IMR-90 (cell line): ENCODE results near the gene SARS2. TPM values are rescaled to one million over a fixed set of nuclear protein-coding genes. Genes with fewer than 3 reads are reported as not detected.

Experiments used
- ATAC-seq: fragments of 200-7000 bp; cut with Tn5 transposase; 2 replicates; pipeline ENCODE4 v1.9.1; 2020; ENCODE audit warnings: low read depth, mild to moderate bottlenecking, moderate library complexity
- BruUV-seq: library from RNA; stranded (reverse); fragments of 400-500 nt; replicated peaks from 2 replicates; lab custom pipeline; 2021; lab: Mats Ljungman, UMichigan
- CTCF ChIA-PET: fragments of 300-600 bp; formaldehyde crosslinking; extraction: SDS; loops from one replicate; lab custom pipeline; 2021; ENCODE audit warnings: antibody characterized with exemption; lab: Yijun Ruan, JAX
- POLR2A ChIA-PET: fragments of 300-600 bp; sonication (Branson Sonifier 250); formaldehyde crosslinking; loops from one replicate; lab custom pipeline; 2022; ENCODE audit warnings: antibody characterized with exemption; ENCODE audit not compliant: unreplicated experiment; lab: Charles Lee
- DNase-seq: peaks from one replicate; pipeline ENCODE4 v3.0.0; 2013
- H2AFZ ChIP-seq: replicated peaks from 2 replicates; pipeline ENCODE3; 2013; ENCODE audit warnings: low read length, mild to moderate bottlenecking; ENCODE audit not compliant: poor library complexity
- H2AK5ac ChIP-seq: 2 replicates; pipeline ENCODE4 v1.6.1; 2013; ENCODE audit warnings: low read depth, low read length, inconsistent platforms
- H2AK9ac ChIP-seq: replicated peaks from 2 replicates; pipeline ENCODE3; 2013; ENCODE audit warnings: mild to moderate bottlenecking, low read depth, low read length, moderate library complexity; ENCODE audit not compliant: poor library complexity
- H2BK120ac ChIP-seq: 2 replicates; pipeline ENCODE4 v1.6.1; 2013; ENCODE audit warnings: low read depth, low read length, inconsistent platforms
- H2BK15ac ChIP-seq: 3 replicates; pipeline ENCODE4 v1.6.1; 2013; ENCODE audit warnings: low read depth, low read length, inconsistent platforms
- H2BK20ac ChIP-seq: 2 replicates; pipeline ENCODE4 v1.6.1; 2013; ENCODE audit warnings: low read depth, mild to moderate bottlenecking, inconsistent platforms, low read length, moderate library complexity
- H2BK5ac ChIP-seq: 2 replicates; pipeline ENCODE4 v1.6.1; 2013; ENCODE audit warnings: mild to moderate bottlenecking, low read depth, low read length, inconsistent platforms; ENCODE audit not compliant: poor library complexity, severe bottlenecking
- H3K14ac ChIP-seq: replicated peaks from 2 replicates; pipeline ENCODE4 v1.6.1; 2013; ENCODE audit warnings: low read depth, low read length, inconsistent platforms
- H3K18ac ChIP-seq: 2 replicates; pipeline ENCODE4 v1.6.1; 2013; ENCODE audit warnings: low read depth, low read length, control low read depth
- H3K23ac ChIP-seq: 2 replicates; pipeline ENCODE4 v1.6.1; 2013; ENCODE audit warnings: low read depth, low read length, inconsistent platforms
- H3K27ac ChIP-seq: 2 replicates; pipeline ENCODE4 v1.5.1; 2013; ENCODE audit warnings: mild to moderate bottlenecking, control low read depth, low read length; ENCODE audit not compliant: insufficient read depth
- H3K27me3 ChIP-seq: 2 replicates; pipeline ENCODE4 v1.6.1; 2013; ENCODE audit warnings: low read length; ENCODE audit not compliant: control insufficient read depth, insufficient read depth
- H3K36me3 ChIP-seq: 2 replicates; pipeline ENCODE4 v1.6.1; 2013; ENCODE audit warnings: low read length, mixed read lengths; ENCODE audit not compliant: control insufficient read depth, insufficient read depth
- H3K4ac ChIP-seq: 2 replicates; pipeline ENCODE4 v1.6.1; 2013; ENCODE audit warnings: low read depth, low read length, inconsistent platforms
- H3K4me1 ChIP-seq: 2 replicates; pipeline ENCODE4 v1.6.1; 2013; ENCODE audit warnings: low read length, mixed read lengths; ENCODE audit not compliant: control insufficient read depth, insufficient read depth
- H3K4me2 ChIP-seq: 2 replicates; pipeline ENCODE4 v1.6.1; 2013; ENCODE audit warnings: low read depth, mild to moderate bottlenecking, control low read depth, low read length, moderate library complexity
- H3K4me3 ChIP-seq: 2 replicates; pipeline ENCODE4 v1.5.1; 2013; ENCODE audit warnings: low read depth, mild to moderate bottlenecking, control low read depth, low read length, moderate library complexity; ENCODE audit not compliant: insufficient read depth
- H3K56ac ChIP-seq: 2 replicates; pipeline ENCODE4 v1.6.1; 2013; ENCODE audit warnings: low read length, inconsistent platforms; ENCODE audit not compliant: insufficient read depth; ENCODE audit errors: extremely low read depth
- H3K79me1 ChIP-seq, 2 experiments: 2 replicates each; pipeline ENCODE4 v1.6.1; 2013; ENCODE audit warnings: low read length in 2 of 2, inconsistent platforms in 1 of 2, low read depth in 1 of 2
- H3K9ac ChIP-seq: 2 replicates; pipeline ENCODE4 v1.6.1; 2013; ENCODE audit warnings: low read depth, low read length, control low read depth
- H3K9me1 ChIP-seq: 2 replicates; pipeline ENCODE4 v1.6.1; 2013; ENCODE audit warnings: low read length, inconsistent platforms; ENCODE audit not compliant: insufficient read depth
- H3K9me3 ChIP-seq: 2 replicates; pipeline ENCODE4 v1.6.1; 2013; ENCODE audit warnings: low read length; ENCODE audit not compliant: control insufficient read depth, insufficient read depth
- H4K20me1 ChIP-seq: 2 replicates; pipeline ENCODE4 v1.6.1; 2013; ENCODE audit warnings: low read length, inconsistent platforms; ENCODE audit not compliant: insufficient read depth
- H4K5ac ChIP-seq: 2 replicates; pipeline ENCODE4 v1.6.1; 2013; ENCODE audit warnings: mild to moderate bottlenecking, low read depth, low read length, control low read depth
- H4K8ac ChIP-seq, 2 experiments: 2 replicates each; pipeline ENCODE4 v1.6.1; 2013; ENCODE audit warnings: low read depth in 2 of 2, low read length in 2 of 2, control low read depth in 1 of 2, inconsistent platforms in 1 of 2
- H4K91ac ChIP-seq: 2 replicates; pipeline ENCODE4 v1.6.1; 2013; ENCODE audit warnings: low read depth, low read length, inconsistent platforms; ENCODE audit not compliant: insufficient read depth
- BHLHE40 ChIP-seq: fragments of 150-350 bp; IDR thresholded peaks from 2 replicates; pipeline ENCODE4 v1.6.1; 2016; ENCODE audit warnings: mild to moderate bottlenecking, low read depth, low read length
- CEBPB ChIP-seq: IDR thresholded peaks from 2 replicates; pipeline ENCODE4 v1.6.1; 2012; ENCODE audit warnings: low read depth, low read length, improper control_type of control experiment
- CHD1 ChIP-seq: IDR thresholded peaks from 2 replicates; pipeline ENCODE4 v1.6.1; 2012; ENCODE audit warnings: low read depth, low read length, improper control_type of control experiment
- ELK1 ChIP-seq: fragments of 150-350 bp; IDR thresholded peaks from 2 replicates; pipeline ENCODE4 v1.6.1; 2016; ENCODE audit warnings: low read depth, mild to moderate bottlenecking, low read length, moderate library complexity, borderline replicate concordance
- MAZ ChIP-seq: IDR thresholded peaks from 2 replicates; pipeline ENCODE4 v1.6.1; 2012; ENCODE audit warnings: low read depth, mild to moderate bottlenecking, low read length, improper control_type of control experiment, moderate library complexity, borderline replicate concordance
- MXI1 ChIP-seq: IDR thresholded peaks from 2 replicates; pipeline ENCODE4 v1.6.1; 2012; ENCODE audit warnings: low read depth, mild to moderate bottlenecking, low read length, moderate library complexity, borderline replicate concordance
- POLR2A ChIP-seq: IDR thresholded peaks from 2 replicates; pipeline ENCODE4 v1.6.1; 2012; ENCODE audit warnings: mild to moderate bottlenecking, low read depth, low read length
- SMC3 ChIP-seq: fragments of 150-350 bp; IDR thresholded peaks from 2 replicates; pipeline ENCODE4 v1.6.1; 2016; ENCODE audit warnings: low read depth, mild to moderate bottlenecking, antibody characterized with exemption, low read length, moderate library complexity
- WGBS, 2 experiments: methylation state at CpG; one replicate each; pipeline versions ENCODE4 v1.1.5 to v1.1.7; 2013; ENCODE audit warnings: missing lambda C conversion rate in 2 of 2; ENCODE audit not compliant: insufficient read length in 1 of 2; ENCODE audit errors: extremely low coverage in 2 of 2; 5-methylcytosine and 5-hydroxymethylcytosine counted together
- dilution Hi-C: fragments of 300-500 bp; cut with HindIII; formaldehyde crosslinking; loops from one replicate; pipeline ENCODE4 v1.14.3; 2018; ENCODE audit warnings: low sequenced_read_pairs; ENCODE audit not compliant: unreplicated experiment
- in situ Hi-C: fragments of 300-500 bp; cut with MboI; formaldehyde crosslinking; loops from 3 replicates; pipeline ENCODE4 v1.14.3; 2019; ENCODE audit warnings: low sequenced_read_pairs, inconsistent platforms, mixed read lengths
- intact Hi-C: fragments of 100-400 bp; cut with micrococcal nuclease; formaldehyde crosslinking; loops from 2 replicates; pipeline ENCODE4 v1.10.0; 2022
- polyA plus RNA-seq, 3 experiments: library from polyadenylated mRNA; depleted of rRNA; stranded (reverse); fragments of >200 nt; gene quantifications; 2 replicates each; pipeline ENCODE4 v1.2.3, GENCODE V29; 2012; ENCODE audit warnings: low replicate concordance in 1 of 3
- total RNA-seq: library from RNA; depleted of rRNA; stranded (reverse); fragments of >200 nt; gene quantifications from 2 replicates; pipeline ENCODE4 v1.2.3, GENCODE V29; 2012

SARS2 gene
- total and polyA plus RNA-seq, 2 of the 4 experiments (the other 2 are of a cell fraction): 10.8 to 33.4 TPM

DNA sequence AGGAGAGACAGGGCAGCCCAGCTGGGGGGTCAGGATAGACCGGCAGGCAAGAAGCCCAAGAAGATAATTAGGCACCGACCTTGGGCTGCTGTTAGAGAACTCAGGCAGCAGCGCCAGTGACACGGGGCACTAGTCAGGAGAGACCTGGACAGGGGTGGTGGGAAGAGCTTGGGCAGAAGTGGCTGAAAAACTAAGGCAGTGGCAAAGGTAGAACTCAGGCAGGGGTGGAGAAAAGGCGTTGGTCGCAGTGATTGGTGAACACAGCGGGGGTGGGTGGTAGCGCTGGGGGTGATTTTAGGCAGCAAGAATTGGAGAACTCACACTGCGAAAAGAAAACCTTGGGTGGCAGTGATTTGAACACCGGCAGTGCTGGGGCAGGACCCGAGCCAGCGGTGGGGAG lies 22.9 kb downstream of the SARS2 start:
- Histone ChIP-seq H3K4me1 (no peaks in the 10 kb centered on the region), H2BK20ac (no peak overlapping the region), H3K27ac (no peak overlapping the region), H3K9me3 (no peaks in the 10 kb centered on the region; the same call in 1 of the 2 replicates), H3K56ac (no peak overlapping the region), H2AK5ac (no peak overlapping the region), H2BK15ac (no peak overlapping the region), H3K4me2 (no peak overlapping the region), H4K20me1 (no peaks in the 10 kb centered on the region; the same call in 1 of the 2 replicates), H3K79me1 (peaks cover 0 to 9% of the 10 kb centered on the region in 2 experiments; a peak in 2 of 4 replicates), H3K36me3 (peaks cover 25% of the 10 kb centered on the region), H4K5ac (no peak overlapping the region), H3K9ac (no peak overlapping the region), H4K8ac (no peak overlapping the region), H2AK9ac (no peak overlapping the region), H4K91ac (no peak overlapping the region), H2BK120ac (no peak overlapping the region), H3K23ac (no peak overlapping the region), H3K14ac (no peak overlapping the region), H3K4me3 (no peak overlapping the region), H3K4ac (no peak overlapping the region), H3K18ac (no peak overlapping the region), H3K27me3 (peaks cover 4% of the 10 kb centered on the region; the same call in 1 of the 2 replicates), H2AFZ (no peak overlapping the region), H3K9me1 (no peaks in the 10 kb centered on the region), H2BK5ac (no peak overlapping the region)
- ChIA-PET POLR2A (no interaction called here), CTCF (no interaction called here)
- dilution Hi-C loops: no loop called here
- TF ChIP-seq POLR2A (no peak), SMC3 (no peak), CHD1 (no peak), MXI1 (no peak), BHLHE40 (no peak), CEBPB (no peak), MAZ (no peak), ELK1 (no peak)
- DNase-seq (no peak), ATAC-seq (no peak)
- BruUV-seq: no TSS peak
- WGBS, 2 experiments: 99% methylated on average over 9 of the region's 12 CpGs; no CpG with 5 or more reads in 1 of the 2 experiments
- in situ Hi-C loops: loop anchor here (25.0 kb wide), 1 partner anchor 170 kb away; the partner anchor contains the start of gene CAPN12
- intact Hi-C loops: no loop called here
